ENCODE data around the gene MRPL44.

The MRPL44 gene

GRCh38 chr2:224009605-224010315 lies 52.5 kb downstream of the MRPL44 start:
- DNase-seq: peak in 1 of 5 donors; percentile 43

- DNase-seq: no peak
Observed at GRCh38 chr2:224011837-224012236, 54.6 kb downstream of the MRPL44 start.

DNA sequence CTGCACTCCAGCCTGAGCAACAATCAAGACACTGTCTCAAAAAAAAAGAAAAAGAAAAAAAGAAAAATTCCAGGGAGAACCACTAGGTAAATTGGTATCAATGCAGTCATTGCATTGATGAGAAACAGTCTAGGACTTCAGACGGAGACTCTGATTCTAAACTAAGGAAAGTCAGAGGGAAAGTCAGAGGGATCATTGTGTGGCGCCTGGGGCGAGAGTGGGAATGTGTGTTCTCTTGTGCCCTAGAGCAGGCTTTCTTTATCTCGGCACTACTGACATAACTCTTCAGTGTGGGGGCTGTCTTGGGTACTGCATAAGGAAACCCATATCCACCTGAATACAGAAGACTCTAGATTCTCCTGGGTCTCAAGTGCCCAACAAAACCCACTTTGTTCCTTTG lies 57.1 kb downstream of the MRPL44 start:
- DNase-seq: no peak

DNA sequence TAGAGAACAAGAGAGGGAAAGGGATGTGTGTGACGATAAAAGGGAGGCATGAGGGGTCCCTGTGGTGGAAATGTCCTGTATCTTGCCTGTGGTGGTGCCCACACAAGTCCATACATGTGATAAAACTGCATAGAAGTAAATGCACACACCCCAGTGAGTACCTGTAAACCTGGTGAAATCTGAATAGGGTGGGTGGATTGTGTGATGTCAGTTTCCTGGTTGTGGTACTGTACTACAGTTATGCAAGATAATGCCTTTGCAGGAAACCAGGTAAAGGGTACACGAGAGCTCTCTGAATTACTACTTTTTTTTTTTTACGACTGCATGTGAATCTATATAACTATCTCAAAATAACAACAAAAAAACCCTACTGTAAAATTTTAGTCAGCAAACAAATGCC lies 59.7 kb downstream of the MRPL44 start:
- DNase-seq: no peak
